DMS153 (cell line): Measurements from ENCODE around the gene PROX2.

Experiments
- DNase-seq: peaks from one replicate; lab custom pipeline; 2025; lab: John Stamatoyannopoulos, UW

Gene PROX2

GRCh38 chr14:74841230-74842207, 34.4 kb downstream of the PROX2 start:
- no peak for DNase-seq

DNA sequence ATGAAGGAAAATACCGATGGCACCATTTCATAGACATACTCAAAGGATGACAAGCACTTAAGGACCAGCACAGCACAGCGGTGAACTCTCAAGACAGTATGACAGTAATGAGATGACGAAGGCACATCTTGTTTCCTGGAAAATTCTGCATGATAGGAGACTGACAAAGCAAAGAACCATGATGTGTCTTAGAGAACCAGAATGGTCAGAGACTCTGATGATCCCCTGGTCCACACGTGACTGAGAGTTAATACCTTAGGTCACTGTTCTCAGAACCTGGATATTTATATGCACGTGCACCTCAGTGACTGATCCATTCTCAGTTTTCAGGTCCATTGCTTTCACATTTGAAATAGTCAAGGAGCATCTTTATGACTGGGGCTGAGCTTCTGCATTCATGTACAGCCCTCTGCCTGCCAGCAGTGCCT, 35.3 kb downstream of the PROX2 start:
- no peak for DNase-seq

DNA sequence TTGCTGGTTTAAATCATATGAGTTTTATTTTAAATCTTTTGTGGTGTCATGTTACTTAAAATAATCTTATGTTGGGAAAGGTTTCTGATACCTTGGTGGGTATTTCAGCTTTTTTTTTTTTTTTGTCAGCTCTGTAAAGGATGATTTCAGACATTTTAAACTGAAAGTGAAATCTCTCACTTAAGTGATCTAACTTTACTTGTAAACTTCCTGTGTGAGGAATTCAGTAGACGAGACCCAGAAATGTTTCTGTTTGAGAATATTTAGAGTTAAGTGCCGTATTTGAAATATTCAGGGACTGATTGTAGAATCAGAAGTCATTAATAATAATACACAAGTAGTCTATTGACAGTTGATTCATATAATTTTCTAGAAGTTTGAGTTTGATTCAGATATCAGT, 37.8 kb downstream of the PROX2 start:
- no peak for DNase-seq

DNA sequence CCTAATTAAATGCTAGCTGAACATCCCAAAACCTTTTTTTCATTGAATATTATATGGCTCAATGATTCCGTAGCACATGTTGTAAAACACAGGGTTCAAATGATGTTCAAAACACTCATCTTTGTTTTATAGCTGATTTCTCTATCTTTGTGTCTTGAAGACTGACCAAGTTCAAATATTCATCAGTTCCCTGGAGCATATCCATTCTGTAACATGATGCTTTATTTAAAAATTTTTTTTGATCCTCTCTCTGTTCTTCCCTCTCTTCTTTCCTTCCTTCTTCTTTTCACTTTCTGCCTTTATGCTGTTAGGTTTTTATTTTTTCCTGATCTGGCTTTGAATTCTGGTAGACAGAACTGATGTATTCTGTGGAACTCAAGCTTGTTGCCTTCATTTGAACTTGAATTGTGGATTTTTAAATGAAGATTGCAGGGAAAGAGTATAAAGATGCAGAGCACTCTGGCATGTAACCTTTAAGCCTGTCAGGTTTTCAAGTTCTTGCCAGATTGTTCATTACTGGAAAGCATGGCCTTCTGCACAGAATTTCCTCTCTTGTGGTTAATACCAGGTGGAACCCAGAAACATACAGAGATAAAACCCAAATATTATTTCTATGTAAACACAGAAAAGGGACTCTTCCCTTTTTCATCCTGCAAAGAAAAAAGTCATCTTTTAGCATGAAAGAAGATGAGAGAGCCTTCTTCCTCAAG, 39.5 kb downstream of the PROX2 start:
- DNase-seq, result no peak

- DNase-seq, result no peak
Observed at GRCh38 chr14:74835645-74836250, 40.2 kb downstream of the PROX2 start.

DNA sequence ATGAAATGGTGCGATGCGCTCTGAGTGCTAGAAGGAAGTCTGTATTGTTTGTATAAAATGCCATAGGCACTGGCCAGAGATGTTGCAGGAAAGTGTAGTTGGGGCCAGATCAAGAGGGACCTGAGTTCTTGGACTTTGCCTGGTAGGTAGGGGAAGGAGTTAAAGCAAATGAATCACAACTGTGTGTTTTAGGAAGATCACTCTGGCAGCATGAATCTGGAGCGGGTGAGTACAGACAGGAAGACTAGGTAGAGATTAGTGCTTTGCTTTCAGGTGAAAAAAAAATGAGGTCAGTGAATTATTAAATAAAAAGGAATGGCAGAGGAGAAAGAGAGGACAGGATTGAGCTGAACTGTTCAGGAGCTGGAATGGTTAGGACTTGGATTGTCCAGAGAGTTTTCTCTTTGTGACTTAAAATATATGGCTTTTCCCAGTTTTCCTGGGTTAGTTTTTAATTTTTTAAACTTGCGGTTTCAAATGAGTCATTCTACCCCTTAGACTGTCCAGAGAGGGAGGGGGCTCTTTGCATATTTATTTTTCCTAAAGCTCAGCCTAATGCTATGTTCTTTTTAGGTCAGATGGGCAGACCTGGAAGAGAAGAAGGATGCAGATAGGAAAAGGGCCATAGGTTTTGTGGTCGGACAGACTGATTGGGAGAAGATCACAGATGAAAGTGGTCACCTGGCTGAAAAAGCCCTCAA, 41.1 kb downstream of the PROX2 start:
- DNase-seq, result no peak

DNA sequence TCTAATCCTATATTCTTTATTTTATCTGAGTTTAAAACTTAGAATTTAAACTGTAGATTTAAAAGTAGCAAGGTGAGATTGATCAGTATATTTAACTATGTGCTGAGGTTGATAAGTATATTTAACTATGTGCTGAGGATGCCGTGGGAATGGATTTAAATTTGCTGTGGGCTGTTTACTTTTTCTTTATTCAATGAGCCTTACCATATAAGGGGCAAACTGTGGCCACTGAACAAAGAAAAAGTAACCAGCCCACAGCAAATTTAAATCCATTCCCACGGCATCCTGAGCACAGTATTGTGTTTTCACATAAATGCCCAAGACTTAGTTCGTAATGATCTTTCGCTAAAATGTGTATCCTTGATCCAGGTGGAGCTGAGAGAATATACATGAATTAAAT, 43.1 kb downstream of the PROX2 start:
- DNase-seq, result no peak

DNA sequence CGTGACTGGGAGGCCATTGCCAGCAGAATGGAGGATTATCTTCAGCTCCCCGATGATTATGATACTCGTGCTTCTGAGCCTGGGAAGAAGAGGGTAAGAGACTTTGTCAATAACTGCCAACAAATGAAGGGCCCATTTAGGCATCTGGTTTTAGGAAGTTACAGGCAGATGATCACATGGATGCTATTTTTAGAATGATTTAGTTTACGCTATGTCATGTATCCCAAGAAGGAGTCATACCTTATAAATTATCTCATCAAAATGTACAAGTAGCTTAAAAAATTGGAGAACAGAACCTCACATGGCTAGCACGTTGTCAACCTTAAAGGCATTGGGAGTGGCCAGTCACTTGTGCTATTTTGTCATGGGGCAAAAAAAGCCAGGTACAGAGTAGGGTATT, 46.7 kb downstream of the PROX2 start:
- no peak for DNase-seq

DNA sequence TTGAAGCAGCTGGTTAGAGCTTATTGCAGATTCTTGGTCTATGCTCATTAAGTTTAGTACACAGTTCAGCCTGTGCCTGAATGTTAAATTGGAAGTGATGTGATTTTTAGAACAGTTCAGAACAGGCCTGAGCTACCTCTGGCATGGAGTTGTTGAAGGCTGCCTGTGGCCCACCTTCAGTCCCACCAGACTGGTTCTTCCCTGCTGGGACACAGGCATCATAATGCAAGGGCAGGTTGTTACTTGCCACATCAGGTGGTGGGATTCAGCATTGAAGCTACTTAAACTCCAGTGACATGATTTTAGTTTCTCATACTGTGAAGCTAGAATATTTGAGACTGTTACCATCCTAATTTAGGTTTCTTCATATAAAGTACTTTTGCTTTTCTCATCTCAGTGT, 49.4 kb downstream of the PROX2 start:
- DNase-seq, result no peak
